ENCODE data around the gene CTSF. TPM values are rescaled to one million over a fixed set of nuclear protein-coding genes. Genes with fewer than 3 reads are reported as not detected.

The CTSF gene
- total RNA-seq, 1 experiment from 2014 or later: 4.9 TPM

GRCh38 chr11:66554602-66555001 lies 13.8 kb downstream of the CTSF start:
- H3K4me1 Mint-ChIP-seq: no peaks in the 10 kb centered on the region
- TF ChIP-seq, protein P1, sequence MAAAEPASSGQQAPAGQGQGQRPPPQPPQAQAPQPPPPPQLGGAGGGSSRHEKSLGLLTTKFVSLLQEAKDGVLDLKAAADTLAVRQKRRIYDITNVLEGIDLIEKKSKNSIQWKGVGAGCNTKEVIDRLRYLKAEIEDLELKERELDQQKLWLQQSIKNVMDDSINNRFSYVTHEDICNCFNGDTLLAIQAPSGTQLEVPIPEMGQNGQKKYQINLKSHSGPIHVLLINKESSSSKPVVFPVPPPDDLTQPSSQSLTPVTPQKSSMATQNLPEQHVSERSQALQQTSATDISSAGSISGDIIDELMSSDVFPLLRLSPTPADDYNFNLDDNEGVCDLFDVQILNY (CRISPR knock-in tag; IDR thresholded peaks at IDR 0.05): no peak
- TF ChIP-seq ZNF138 (CRISPR knock-in tag; conservative IDR thresholded peaks at IDR 0.05) (no peak), PRRX2 (CRISPR knock-in tag; IDR thresholded peaks at IDR 0.05) (no peak), NFE2L1 (CRISPR knock-in tag; IDR thresholded peaks at IDR 0.05) (no peak), NR2C2 (CRISPR knock-in tag; IDR thresholded peaks at IDR 0.05) (no peak), ZNF425 (CRISPR knock-in tag; conservative IDR thresholded peaks at IDR 0.05) (no peak), ZNF263 (CRISPR knock-in tag; IDR thresholded peaks at IDR 0.05; ENCODE audit: low read depth) (no peak), GTF2I (CRISPR knock-in tag; conservative IDR thresholded peaks at IDR 0.05) (no peak), GABPB1 (CRISPR knock-in tag; IDR thresholded peaks at IDR 0.05) (no peak), OVOL2 (CRISPR knock-in tag; IDR thresholded peaks at IDR 0.05; ENCODE audit: borderline replicate concordance) (no peak), ZNF281 (CRISPR knock-in tag; IDR thresholded peaks at IDR 0.05) (no peak), ZNF317 (CRISPR knock-in tag; IDR thresholded peaks at IDR 0.05; ENCODE audit: borderline replicate concordance, low read depth) (no peak), SOX15 (CRISPR knock-in tag; IDR thresholded peaks at IDR 0.05) (no peak), CREM (CRISPR knock-in tag; IDR thresholded peaks at IDR 0.05) (no peak), ZNF512 (CRISPR knock-in tag; IDR thresholded peaks at IDR 0.05; ENCODE audit: borderline replicate concordance) (no peak), FOXP4 (CRISPR knock-in tag; IDR thresholded peaks at IDR 0.05) (no peak), ZNF219 (CRISPR knock-in tag; IDR thresholded peaks at IDR 0.05; ENCODE audit: borderline replicate concordance) (no peak)
- TF ChIP-seq, protein P2, sequence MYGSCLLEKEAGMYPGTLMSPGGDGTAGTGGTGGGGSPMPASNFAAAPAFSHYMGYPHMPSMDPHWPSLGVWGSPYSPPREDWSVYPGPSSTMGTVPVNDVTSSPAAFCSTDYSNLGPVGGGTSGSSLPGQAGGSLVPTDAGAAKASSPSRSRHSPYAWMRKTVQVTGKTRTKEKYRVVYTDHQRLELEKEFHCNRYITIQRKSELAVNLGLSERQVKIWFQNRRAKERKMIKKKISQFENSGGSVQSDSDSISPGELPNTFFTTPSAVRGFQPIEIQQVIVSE (CRISPR knock-in tag; IDR thresholded peaks at IDR 0.05; ENCODE audit: borderline replicate concordance): no peak
- TF ChIP-seq, protein P3, sequence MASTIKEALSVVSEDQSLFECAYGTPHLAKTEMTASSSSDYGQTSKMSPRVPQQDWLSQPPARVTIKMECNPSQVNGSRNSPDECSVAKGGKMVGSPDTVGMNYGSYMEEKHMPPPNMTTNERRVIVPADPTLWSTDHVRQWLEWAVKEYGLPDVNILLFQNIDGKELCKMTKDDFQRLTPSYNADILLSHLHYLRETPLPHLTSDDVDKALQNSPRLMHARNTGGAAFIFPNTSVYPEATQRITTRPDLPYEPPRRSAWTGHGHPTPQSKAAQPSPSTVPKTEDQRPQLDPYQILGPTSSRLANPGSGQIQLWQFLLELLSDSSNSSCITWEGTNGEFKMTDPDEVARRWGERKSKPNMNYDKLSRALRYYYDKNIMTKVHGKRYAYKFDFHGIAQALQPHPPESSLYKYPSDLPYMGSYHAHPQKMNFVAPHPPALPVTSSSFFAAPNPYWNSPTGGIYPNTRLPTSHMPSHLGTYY (CRISPR knock-in tag; IDR thresholded peaks at IDR 0.05): no peak
- TF ChIP-seq, protein P4, sequence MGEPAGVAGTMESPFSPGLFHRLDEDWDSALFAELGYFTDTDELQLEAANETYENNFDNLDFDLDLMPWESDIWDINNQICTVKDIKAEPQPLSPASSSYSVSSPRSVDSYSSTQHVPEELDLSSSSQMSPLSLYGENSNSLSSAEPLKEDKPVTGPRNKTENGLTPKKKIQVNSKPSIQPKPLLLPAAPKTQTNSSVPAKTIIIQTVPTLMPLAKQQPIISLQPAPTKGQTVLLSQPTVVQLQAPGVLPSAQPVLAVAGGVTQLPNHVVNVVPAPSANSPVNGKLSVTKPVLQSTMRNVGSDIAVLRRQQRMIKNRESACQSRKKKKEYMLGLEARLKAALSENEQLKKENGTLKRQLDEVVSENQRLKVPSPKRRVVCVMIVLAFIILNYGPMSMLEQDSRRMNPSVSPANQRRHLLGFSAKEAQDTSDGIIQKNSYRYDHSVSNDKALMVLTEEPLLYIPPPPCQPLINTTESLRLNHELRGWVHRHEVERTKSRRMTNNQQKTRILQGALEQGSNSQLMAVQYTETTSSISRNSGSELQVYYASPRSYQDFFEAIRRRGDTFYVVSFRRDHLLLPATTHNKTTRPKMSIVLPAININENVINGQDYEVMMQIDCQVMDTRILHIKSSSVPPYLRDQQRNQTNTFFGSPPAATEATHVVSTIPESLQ (CRISPR knock-in tag; IDR thresholded peaks at IDR 0.05): no peak
- no peaks in the 10 kb centered on the region for H3K9me3 Mint-ChIP-seq
- CTCF ChIA-PET: interaction anchor here (1.0 kb wide), 1 partner anchor 38 kb away, joined by 3 read pairs; the partner anchor contains the start of gene CCDC87
- H3K27me3 Mint-ChIP-seq (ENCODE audit: low read depth): peaks cover 6% of the 10 kb centered on the region
- no peak for ATAC-seq
- H3K27ac Mint-ChIP-seq: no peak overlapping the region
- DNase-seq (ENCODE audit: low spot score): no peak
- no peak overlapping the region for H3K4me3 Mint-ChIP-seq
- peaks cover 12% of the 10 kb centered on the region for H3K36me3 Mint-ChIP-seq
- POLR2A ChIA-PET: no interaction called here

Measured in WTC11 (cell line).